GM10266 (cell line): ENCODE results near the gene FAM83G.

ENCODE experiments used
- DNase-seq: peaks from one replicate; pipeline ENCODE4 v3.0.0; 2012; ENCODE audit errors: extremely low spot score
- TF ChIP-seq, protein P1 (sequence below): IDR thresholded peaks from 2 replicates; pipeline ENCODE4 v1.5.1; 2012; ENCODE audit warnings: mild to moderate bottlenecking, low read depth; ENCODE audit not compliant: control insufficient read depth, insufficient read depth; ENCODE audit errors: missing control alignments

The FAM83G gene

DNA sequence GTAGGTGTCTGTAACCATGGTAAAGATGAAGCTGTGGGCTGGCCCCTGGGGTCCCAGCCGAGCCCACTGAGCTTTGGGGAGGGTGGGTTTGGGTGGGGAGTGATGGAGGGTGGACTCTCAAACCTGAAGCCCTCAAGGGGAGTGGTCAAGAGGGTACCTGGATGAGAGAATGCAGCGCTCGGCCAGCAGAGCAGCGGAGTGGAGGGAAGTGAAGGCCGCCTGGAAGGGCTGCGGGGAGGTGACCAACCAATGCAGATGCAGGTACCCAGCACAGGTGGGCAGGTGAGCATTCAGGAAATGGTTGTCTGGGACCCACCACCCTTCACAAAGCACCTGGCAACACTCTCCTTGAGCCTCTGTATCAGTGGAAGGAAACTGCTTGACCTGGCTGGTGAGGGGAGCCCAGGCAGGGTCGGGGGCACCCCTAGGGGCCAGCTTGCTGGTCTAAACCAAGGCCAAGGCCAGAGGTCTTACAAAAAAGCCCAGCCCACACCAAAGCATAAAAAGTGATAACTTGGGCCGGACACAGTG lies 56.0 kb downstream of the FAM83G start:
- TF ChIP-seq, protein P1, sequence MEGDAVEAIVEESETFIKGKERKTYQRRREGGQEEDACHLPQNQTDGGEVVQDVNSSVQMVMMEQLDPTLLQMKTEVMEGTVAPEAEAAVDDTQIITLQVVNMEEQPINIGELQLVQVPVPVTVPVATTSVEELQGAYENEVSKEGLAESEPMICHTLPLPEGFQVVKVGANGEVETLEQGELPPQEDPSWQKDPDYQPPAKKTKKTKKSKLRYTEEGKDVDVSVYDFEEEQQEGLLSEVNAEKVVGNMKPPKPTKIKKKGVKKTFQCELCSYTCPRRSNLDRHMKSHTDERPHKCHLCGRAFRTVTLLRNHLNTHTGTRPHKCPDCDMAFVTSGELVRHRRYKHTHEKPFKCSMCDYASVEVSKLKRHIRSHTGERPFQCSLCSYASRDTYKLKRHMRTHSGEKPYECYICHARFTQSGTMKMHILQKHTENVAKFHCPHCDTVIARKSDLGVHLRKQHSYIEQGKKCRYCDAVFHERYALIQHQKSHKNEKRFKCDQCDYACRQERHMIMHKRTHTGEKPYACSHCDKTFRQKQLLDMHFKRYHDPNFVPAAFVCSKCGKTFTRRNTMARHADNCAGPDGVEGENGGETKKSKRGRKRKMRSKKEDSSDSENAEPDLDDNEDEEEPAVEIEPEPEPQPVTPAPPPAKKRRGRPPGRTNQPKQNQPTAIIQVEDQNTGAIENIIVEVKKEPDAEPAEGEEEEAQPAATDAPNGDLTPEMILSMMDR: no peak
- DNase-seq: no peak

DNA sequence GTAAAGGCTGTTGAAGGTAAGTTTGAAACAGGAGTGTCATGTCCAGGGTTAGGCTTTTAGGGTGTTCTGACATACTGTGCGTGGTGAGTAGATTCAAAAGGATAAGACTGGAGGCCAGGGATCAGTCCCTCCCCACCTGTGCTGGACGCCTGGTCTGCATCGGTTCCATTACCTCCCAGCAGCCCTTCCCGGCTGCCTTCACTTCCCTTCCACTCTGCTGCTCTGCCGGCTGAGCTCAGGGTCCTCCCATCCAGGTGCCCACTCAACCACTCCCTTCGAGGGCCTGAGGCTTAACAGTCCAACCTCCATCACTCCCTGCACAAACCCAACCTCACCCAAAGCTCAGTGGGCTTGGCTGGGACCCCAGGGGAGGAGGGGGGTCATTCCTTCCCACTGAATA lies 56.7 kb downstream of the FAM83G start:
- no peak for DNase-seq
- TF ChIP-seq, protein P1: no peak

DNA sequence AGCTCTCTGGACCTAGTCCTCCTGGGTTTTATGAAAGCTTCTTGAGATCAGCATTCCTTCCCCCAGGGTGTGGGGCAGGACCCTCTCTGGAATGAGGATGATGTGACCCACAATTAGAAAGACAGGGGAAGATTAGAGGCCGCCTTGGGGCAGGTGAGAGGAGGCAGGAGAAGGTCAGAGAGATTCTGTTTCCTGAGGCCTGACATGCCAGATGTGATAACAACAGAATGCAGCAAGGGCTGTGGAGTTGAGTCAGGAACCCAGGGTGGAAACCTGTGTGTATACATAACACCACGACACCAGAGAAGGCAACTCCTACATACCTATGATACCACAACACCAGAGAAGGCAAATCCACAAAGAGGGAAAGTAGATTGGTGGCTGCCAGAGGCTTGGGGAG lies 58.0 kb downstream of the FAM83G start:
- no peak for DNase-seq
- TF ChIP-seq, protein P1: no peak

DNA sequence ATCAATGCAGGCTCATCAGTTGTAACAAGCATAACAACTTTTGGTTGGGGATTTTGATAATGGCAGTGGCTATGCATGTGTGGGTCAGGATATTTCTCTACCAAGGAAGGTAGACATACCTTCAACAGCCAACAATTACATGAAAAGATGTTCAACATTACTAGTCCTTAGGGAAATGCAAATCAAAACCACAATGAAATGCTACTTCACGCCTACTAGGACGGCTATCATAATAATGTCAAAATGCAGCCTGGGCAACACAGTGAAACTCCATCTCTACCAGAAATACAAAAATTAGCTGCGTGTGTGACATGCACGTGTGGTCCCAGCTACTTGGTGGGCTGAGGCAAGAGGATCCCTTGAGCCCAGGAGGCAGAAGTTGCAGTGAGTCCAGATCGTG lies 59.9 kb downstream of the FAM83G start:
- no peak for DNase-seq
- TF ChIP-seq, protein P1: no peak

DNA sequence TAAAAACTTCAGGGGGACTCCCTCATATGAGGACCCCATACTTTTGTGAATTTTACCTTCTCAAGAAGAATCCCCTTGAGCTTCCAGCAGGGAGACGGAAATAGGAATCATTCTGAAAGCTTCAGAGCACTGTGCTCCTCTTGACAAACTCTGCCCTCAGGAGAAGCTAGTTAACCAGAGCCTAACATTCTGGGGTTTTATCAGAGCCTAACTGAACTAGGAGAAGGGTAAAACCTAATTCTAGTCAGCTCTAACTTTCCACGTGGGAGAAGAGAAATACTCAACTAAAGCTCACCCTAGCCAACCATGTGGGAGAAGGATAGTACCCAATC lies 65.9 kb downstream of the FAM83G start:
- TF ChIP-seq, protein P1: no peak
- no peak for DNase-seq

DNA sequence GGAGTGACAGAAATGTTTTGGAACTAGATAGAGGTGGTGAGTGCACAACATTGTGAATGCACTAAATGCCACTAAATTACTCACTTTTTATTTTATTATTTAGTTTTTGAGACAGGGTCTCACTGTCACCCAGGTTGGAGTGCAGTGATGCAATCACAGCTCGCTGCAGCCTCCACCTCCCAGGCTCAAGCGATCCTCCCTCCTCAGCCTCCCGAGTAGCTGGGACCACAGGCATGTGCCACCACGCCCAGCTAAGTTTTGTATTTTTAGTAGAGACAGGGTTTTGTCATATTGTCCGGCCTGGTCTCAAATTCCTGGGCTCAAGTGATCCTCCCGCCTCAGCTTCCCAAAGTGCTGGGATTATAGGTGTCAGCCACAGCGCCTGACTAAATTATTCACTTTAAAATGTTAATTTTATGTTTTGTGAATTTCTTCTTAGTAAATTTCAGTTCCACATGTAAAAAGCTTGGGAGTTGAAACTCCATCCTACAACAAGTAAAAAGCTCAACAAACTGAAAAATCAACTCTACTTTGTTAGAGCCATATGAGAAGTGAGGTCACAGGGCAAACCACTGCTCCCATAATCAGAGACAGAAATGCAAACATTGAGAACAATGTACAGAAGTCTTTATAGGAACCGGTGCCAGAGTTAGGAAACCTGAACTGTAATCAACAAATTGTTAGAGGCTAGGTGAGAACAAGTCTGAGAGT lies 66.4 kb downstream of the FAM83G start:
- TF ChIP-seq, protein P1: no peak
- DNase-seq: no peak

DNA sequence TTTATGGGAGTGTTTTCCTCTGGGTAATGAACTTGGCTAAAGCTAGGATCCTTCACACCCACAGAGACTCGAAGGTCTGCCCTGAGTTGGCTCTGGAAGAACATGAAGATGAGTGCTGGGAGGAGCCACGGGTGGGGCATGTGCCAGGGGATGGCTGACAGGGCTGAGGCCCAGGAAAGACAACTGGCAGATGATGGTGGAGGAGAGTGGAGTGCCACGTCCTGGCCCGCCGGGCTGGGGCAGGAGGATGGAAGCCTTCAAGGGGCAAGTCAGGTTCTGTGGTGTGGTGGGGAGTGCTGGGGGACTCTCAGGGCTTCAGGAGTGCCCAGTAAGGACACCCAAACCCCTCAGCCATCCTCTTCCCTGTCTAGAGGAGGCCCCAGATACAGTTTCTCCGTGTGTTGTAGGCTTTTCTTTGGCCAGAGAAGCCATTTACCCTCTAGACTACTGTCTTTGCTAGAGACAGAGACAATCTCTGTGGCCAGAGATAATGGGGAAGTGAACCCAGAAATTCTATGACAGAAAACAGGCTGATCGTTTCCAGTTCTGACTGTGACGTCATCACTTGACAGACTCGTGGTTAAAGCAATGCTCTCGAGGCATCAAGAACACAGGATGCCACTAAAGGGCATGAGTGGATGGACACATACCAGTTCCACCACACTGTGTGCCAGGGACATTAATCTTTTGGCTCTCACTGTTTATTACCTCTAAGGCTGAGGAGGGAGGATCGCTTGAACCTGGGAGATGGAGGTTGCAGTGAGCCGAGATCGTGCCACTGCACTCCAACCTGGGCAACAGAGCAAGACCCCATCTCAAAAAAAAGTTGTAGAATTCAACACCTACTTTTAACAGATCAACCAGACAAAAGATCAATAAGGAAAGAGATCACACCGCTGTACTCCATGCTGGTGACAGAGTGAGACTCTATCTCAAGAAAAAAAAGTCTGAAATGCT lies 71.2 kb downstream of the FAM83G start:
- no peak for DNase-seq
- TF ChIP-seq, protein P1: no peak
